Mammary epithelial cell (primary cell): ENCODE data around the gene IFNL3.

Experiments used
- CTCF ChIP-seq, 2 donors: IDR thresholded peaks in 1 of 2; conservative IDR thresholded peaks in 1 of 2; 2 replicates each; pipeline ENCODE4 v1.5.1; 2011 to 2012; ENCODE audit warnings: inconsistent platforms in 2 of 2, low read length in 2 of 2, mild to moderate bottlenecking in 2 of 2, control low read depth in 1 of 2, low read depth in 1 of 2; ENCODE audit not compliant: insufficient read depth in 1 of 2; ENCODE audit errors: extremely low read depth in 1 of 2
- EZH2 ChIP-seq: IDR thresholded peaks from 2 replicates; pipeline ENCODE4 v1.6.1; 2012; ENCODE audit warnings: low read length, inconsistent platforms, borderline replicate concordance

GRCh38 chr19:39209196-39209595, 35.6 kb downstream of the IFNL3 start:
- TF ChIP-seq CTCF (conservative IDR thresholded peaks at IDR 0.05 in 1 of 2, IDR thresholded peaks at IDR 0.05 in 1 of 2; ENCODE audit: extremely low read depth in 1 of 2, insufficient read depth in 1 of 2, low read depth in 1 of 2, low read length in 2 of 2) (no peak), EZH2 (no peak)
